ENCODE results near the gene SLC39A11. TPM values are rescaled to one million over a fixed set of nuclear protein-coding genes. Genes with fewer than 3 reads are reported as not detected.

SLC39A11 gene
- total RNA-seq, 1 experiment from 2014 or later = 24.8 TPM

- no peak for DNase-seq (ENCODE audit: low read depth)
- in situ Hi-C loops (cut with HindIII; ENCODE audit: low pct_unique_long_range_greater_than_20kb, low sequenced_read_pairs) = no loop called here
These were observed 399.2 kb downstream of the SLC39A11 start for GRCh38 chr17:72693151-72693878.

GRCh38 chr17:72692676-72693075, 399.8 kb downstream of the SLC39A11 start:
- in situ Hi-C loops (cut with HindIII; ENCODE audit: low pct_unique_long_range_greater_than_20kb, low sequenced_read_pairs) = no loop called here

GRCh38 chr17:72691586-72691985, 400.9 kb downstream of the SLC39A11 start:
- no peak for DNase-seq (ENCODE audit: low read depth)
- in situ Hi-C loops (cut with HindIII; ENCODE audit: low pct_unique_long_range_greater_than_20kb, low sequenced_read_pairs) = no loop called here

More at GRCh38 chr17:72692676-72693075, 399.8 kb downstream of the SLC39A11 start:
- no peak for DNase-seq (ENCODE audit: low read depth)

- in situ Hi-C loops (cut with HindIII; ENCODE audit: low pct_unique_long_range_greater_than_20kb, low sequenced_read_pairs) = no loop called here
- DNase-seq (ENCODE audit: low read depth) = no peak
These were observed 401.5 kb downstream of the SLC39A11 start for GRCh38 chr17:72691017-72691416.

GRCh38 chr17:72687886-72688285, 404.6 kb downstream of the SLC39A11 start:
- DNase-seq (ENCODE audit: low read depth) = no peak
- in situ Hi-C loops (cut with HindIII; ENCODE audit: low pct_unique_long_range_greater_than_20kb, low sequenced_read_pairs) = no loop called here

- no peak for DNase-seq (ENCODE audit: low read depth)
- in situ Hi-C loops (cut with HindIII; ENCODE audit: low pct_unique_long_range_greater_than_20kb, low sequenced_read_pairs) = no loop called here
These were observed 408.0 kb downstream of the SLC39A11 start for GRCh38 chr17:72684405-72685020.

- DNase-seq (ENCODE audit: low read depth) = peak; percentile 90
- in situ Hi-C loops (cut with HindIII; ENCODE audit: low pct_unique_long_range_greater_than_20kb, low sequenced_read_pairs) = no loop called here
These were observed 408.7 kb downstream of the SLC39A11 start for GRCh38 chr17:72683506-72684404.

GRCh38 chr17:72682605-72683004, 409.9 kb downstream of the SLC39A11 start:
- DNase-seq (ENCODE audit: low read depth) = peak; percentile 65
- in situ Hi-C loops (cut with HindIII; ENCODE audit: low pct_unique_long_range_greater_than_20kb, low sequenced_read_pairs) = no loop called here

- DNase-seq (ENCODE audit: low read depth) = no peak
These were observed 410.6 kb downstream of the SLC39A11 start for GRCh38 chr17:72681844-72682243.

GRCh38 chr17:72677714-72678390, 414.6 kb downstream of the SLC39A11 start:
- in situ Hi-C loops (cut with HindIII; ENCODE audit: low pct_unique_long_range_greater_than_20kb, low sequenced_read_pairs) = no loop called here
- DNase-seq (ENCODE audit: low read depth) = no peak

More at GRCh38 chr17:72681844-72682243, 410.6 kb downstream of the SLC39A11 start:
- in situ Hi-C loops (cut with HindIII; ENCODE audit: low pct_unique_long_range_greater_than_20kb, low sequenced_read_pairs) = no loop called here

- no peak for DNase-seq (ENCODE audit: low read depth)
- in situ Hi-C loops (cut with HindIII; ENCODE audit: low pct_unique_long_range_greater_than_20kb, low sequenced_read_pairs) = no loop called here
These were observed 415.4 kb downstream of the SLC39A11 start for GRCh38 chr17:72677108-72677507.

GRCh38 chr17:72672729-72673128, 419.8 kb downstream of the SLC39A11 start:
- DNase-seq (ENCODE audit: low read depth) = no peak
- in situ Hi-C loops (cut with HindIII; ENCODE audit: low pct_unique_long_range_greater_than_20kb, low sequenced_read_pairs) = no loop called here

GRCh38 chr17:72671016-72671415, 421.5 kb downstream of the SLC39A11 start:
- in situ Hi-C loops (cut with HindIII; ENCODE audit: low pct_unique_long_range_greater_than_20kb, low sequenced_read_pairs) = no loop called here
- no peak for DNase-seq (ENCODE audit: low read depth)

GRCh38 chr17:72667096-72668063, 425.1 kb downstream of the SLC39A11 start:
- in situ Hi-C loops (cut with HindIII; ENCODE audit: low pct_unique_long_range_greater_than_20kb, low sequenced_read_pairs) = no loop called here
- no peak for DNase-seq (ENCODE audit: low read depth)

- in situ Hi-C loops (cut with HindIII; ENCODE audit: low pct_unique_long_range_greater_than_20kb, low sequenced_read_pairs) = no loop called here
- DNase-seq (ENCODE audit: low read depth) = no peak
These were observed 426.3 kb downstream of the SLC39A11 start for GRCh38 chr17:72665852-72666851.

GRCh38 chr17:72662827-72663190, 429.7 kb downstream of the SLC39A11 start:
- in situ Hi-C loops (cut with HindIII; ENCODE audit: low pct_unique_long_range_greater_than_20kb, low sequenced_read_pairs) = no loop called here

More at GRCh38 chr17:72662827-72663190, 429.7 kb downstream of the SLC39A11 start:
- DNase-seq (ENCODE audit: low read depth) = no peak
